Caco-2 (cell line): ENCODE results near the gene S1PR3. TPM values are rescaled to one million over a fixed set of nuclear protein-coding genes. Genes with fewer than 3 reads are reported as not detected.

Source experiments
- BruUV-seq: library from RNA; stranded (reverse); fragments of 400-500 nt; replicated peaks from 2 replicates; lab custom pipeline; 2021; lab: Mats Ljungman, UMichigan
- CTCF ChIA-PET: fragments of 300-600 bp; sonication (Branson Sonifier 250); formaldehyde crosslinking; loops from one replicate; lab custom pipeline; 2022; ENCODE audit warnings: antibody characterized with exemption; lab: Charles Lee
- POLR2A ChIA-PET: fragments of 300-600 bp; sonication (Branson Sonifier 250); formaldehyde crosslinking; loops from one replicate; lab custom pipeline; 2022; ENCODE audit warnings: antibody characterized with exemption; lab: Charles Lee
- DNase-seq, 2 experiments: peaks; one replicate each; pipeline versions ENCODE4 v3.0.0 to v3.0.0-alpha.2; 2020 to 2022
- H3K27me3 ChIP-seq: replicated peaks from 2 replicates; pipeline ENCODE4 v1.6.0; 2011; ENCODE audit warnings: low read length; ENCODE audit not compliant: control insufficient read depth, insufficient read depth
- H3K36me3 ChIP-seq: 2 replicates; pipeline ENCODE4 v1.5.1; 2011; ENCODE audit warnings: low read length; ENCODE audit not compliant: control insufficient read depth, insufficient read depth
- H3K4me1 ChIP-seq: fragments of 250-450 bp; sonication (Bioruptor Pico); 2 replicates; pipeline ENCODE4 v1.5.1; 2020; ENCODE audit warnings: mild to moderate bottlenecking
- H3K4me3 ChIP-seq: 2 replicates; pipeline ENCODE4 v1.5.1; 2011; ENCODE audit warnings: low read depth, mild to moderate bottlenecking, control low read depth, low read length
- H3K9me3 ChIP-seq: fragments of 250-450 bp; sonication (Bioruptor Pico); 2 replicates; pipeline ENCODE4 v1.5.1; 2020; ENCODE audit warnings: mild to moderate bottlenecking, moderate library complexity
- H3K27ac Mint-ChIP-seq: one replicate; pipeline ENCODE4 v1.8.0; 2022; ENCODE audit warnings: mixed read lengths; ENCODE audit not compliant: unreplicated experiment
- H3K27me3 Mint-ChIP-seq: one replicate; pipeline ENCODE4 v1.8.0; 2022; ENCODE audit warnings: mixed read lengths; ENCODE audit not compliant: insufficient read depth, unreplicated experiment
- H3K36me3 Mint-ChIP-seq: one replicate; pipeline ENCODE4 v1.8.0; 2022; ENCODE audit warnings: mild to moderate bottlenecking, mixed read lengths; ENCODE audit not compliant: insufficient read depth, unreplicated experiment
- H3K4me1 Mint-ChIP-seq: one replicate; pipeline ENCODE4 v1.8.0; 2022; ENCODE audit warnings: low read depth, mixed read lengths; ENCODE audit not compliant: unreplicated experiment
- H3K4me3 Mint-ChIP-seq: one replicate; pipeline ENCODE4 v1.8.0; 2022; ENCODE audit warnings: mild to moderate bottlenecking, moderate library complexity, mixed read lengths; ENCODE audit not compliant: unreplicated experiment
- H3K9me3 Mint-ChIP-seq: one replicate; pipeline ENCODE4 v1.8.0; 2022; ENCODE audit warnings: mixed read lengths; ENCODE audit not compliant: unreplicated experiment
- intact Hi-C: fragments of 100-400 bp; cut with micrococcal nuclease; formaldehyde crosslinking; loops from one replicate; pipeline ENCODE4 v1.10.0; 2022; ENCODE audit not compliant: unreplicated experiment
- total RNA-seq: library from RNA; stranded (reverse); gene quantifications from 2 replicates; pipeline ENCODE4 v1.2.3, GENCODE V29; 2022
- TF ChIP-seq, protein P1 (sequence below), 2 experiments: fragments of 200-600 bp in 1 of 2; IDR thresholded peaks; 1 replicate in 1 of 2; 2 replicates in 1 of 2; pipeline versions ENCODE4 v1.5.1 to v1.8.0; 2011 to 2022; ENCODE audit warnings: antibody characterized with exemption in 1 of 2, control low read depth in 1 of 2, inconsistent platforms in 1 of 2, low read depth in 1 of 2, low read length in 1 of 2, mild to moderate bottlenecking in 1 of 2, moderate library complexity in 1 of 2; ENCODE audit not compliant: insufficient read depth in 1 of 2, severe bottlenecking in 1 of 2, unreplicated experiment in 1 of 2

The S1PR3 gene
- total RNA-seq, 1 experiment from 2014 or later = 1.00 TPM

DNA sequence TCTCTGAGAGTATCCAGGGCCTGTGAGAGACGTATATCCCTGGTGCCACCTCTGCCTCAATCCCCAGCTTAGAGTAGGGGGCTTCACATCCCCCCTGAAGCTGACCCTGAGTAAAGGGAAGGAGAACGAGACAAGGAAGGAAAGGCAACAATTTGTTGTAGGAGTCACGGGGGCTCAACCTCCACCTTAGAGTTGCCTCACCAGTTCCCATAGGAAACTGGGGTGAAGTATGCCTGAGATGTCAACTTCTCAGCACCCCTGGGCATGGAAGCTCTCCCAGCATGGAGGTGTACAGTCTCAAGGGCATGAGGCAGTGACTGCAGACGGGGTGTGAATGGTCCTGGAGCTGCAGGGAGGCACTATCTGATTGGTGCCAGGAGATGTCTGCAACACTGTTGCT, 53.6 kb downstream of the S1PR3 start:
- Histone ChIP-seq H3K36me3 (no peaks in the 10 kb centered on the region), H3K4me3 (no peak overlapping the region), H3K27me3 (no peaks in the 10 kb centered on the region), H3K4me1 (no peaks in the 10 kb centered on the region), H3K9me3 (no peaks in the 10 kb centered on the region)
- no peaks in the 10 kb centered on the region for H3K4me1 Mint-ChIP-seq
- no TSS peak for BruUV-seq
- no peak for DNase-seq
- ChIA-PET POLR2A (no interaction called here), CTCF (no interaction called here)
- intact Hi-C loops = no loop called here
- H3K27me3 Mint-ChIP-seq = no peaks in the 10 kb centered on the region
- TF ChIP-seq, protein P1, sequence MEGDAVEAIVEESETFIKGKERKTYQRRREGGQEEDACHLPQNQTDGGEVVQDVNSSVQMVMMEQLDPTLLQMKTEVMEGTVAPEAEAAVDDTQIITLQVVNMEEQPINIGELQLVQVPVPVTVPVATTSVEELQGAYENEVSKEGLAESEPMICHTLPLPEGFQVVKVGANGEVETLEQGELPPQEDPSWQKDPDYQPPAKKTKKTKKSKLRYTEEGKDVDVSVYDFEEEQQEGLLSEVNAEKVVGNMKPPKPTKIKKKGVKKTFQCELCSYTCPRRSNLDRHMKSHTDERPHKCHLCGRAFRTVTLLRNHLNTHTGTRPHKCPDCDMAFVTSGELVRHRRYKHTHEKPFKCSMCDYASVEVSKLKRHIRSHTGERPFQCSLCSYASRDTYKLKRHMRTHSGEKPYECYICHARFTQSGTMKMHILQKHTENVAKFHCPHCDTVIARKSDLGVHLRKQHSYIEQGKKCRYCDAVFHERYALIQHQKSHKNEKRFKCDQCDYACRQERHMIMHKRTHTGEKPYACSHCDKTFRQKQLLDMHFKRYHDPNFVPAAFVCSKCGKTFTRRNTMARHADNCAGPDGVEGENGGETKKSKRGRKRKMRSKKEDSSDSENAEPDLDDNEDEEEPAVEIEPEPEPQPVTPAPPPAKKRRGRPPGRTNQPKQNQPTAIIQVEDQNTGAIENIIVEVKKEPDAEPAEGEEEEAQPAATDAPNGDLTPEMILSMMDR (IDR thresholded peaks at IDR 0.05; ENCODE audit: insufficient read depth in 1 of 2, low read depth in 1 of 2, low read length in 1 of 2, severe bottlenecking in 1 of 2, unreplicated experiment in 1 of 2) = no peak
- H3K4me3 Mint-ChIP-seq = no peak overlapping the region
- H3K9me3 Mint-ChIP-seq = no peaks in the 10 kb centered on the region
- no peaks in the 10 kb centered on the region for H3K36me3 Mint-ChIP-seq
- no peak overlapping the region for H3K27ac Mint-ChIP-seq

DNA sequence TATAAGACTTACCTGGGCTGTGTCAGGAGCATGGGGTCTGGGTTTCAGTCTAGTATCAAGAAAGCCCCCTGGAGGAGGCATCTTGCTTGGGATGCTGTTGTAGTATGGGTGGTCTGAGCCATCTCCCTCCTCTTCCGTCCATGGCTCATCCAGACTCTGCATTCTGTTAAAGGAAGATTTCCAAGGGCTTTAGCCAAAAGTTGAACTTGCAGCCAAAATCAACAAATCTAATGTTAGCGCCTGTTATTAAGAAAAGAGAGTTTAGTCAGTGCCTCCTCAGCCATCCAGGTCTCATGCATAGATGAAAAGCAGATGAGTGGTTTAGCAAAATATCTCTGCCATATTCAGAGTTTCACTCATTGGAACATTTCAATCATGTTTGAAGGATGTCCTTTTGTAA, 55.6 kb downstream of the S1PR3 start:
- BruUV-seq = no TSS peak
- H3K4me1 ChIP-seq = no peaks in the 10 kb centered on the region
- H3K9me3 ChIP-seq = no peaks in the 10 kb centered on the region
- Mint-ChIP-seq H3K4me3 (no peak overlapping the region), H3K4me1 (no peaks in the 10 kb centered on the region), H3K27ac (no peak overlapping the region), H3K36me3 (no peaks in the 10 kb centered on the region), H3K27me3 (no peaks in the 10 kb centered on the region), H3K9me3 (no peaks in the 10 kb centered on the region)
- no peaks in the 10 kb centered on the region for H3K36me3 ChIP-seq
- no peaks in the 10 kb centered on the region for H3K27me3 ChIP-seq
- ChIA-PET CTCF (no interaction called here), POLR2A (no interaction called here)
- intact Hi-C loops = no loop called here
- no peak for DNase-seq
- H3K4me3 ChIP-seq = no peak overlapping the region
- TF ChIP-seq, protein P1 (IDR thresholded peaks at IDR 0.05; ENCODE audit: insufficient read depth in 1 of 2, low read depth in 1 of 2, low read length in 1 of 2, severe bottlenecking in 1 of 2, unreplicated experiment in 1 of 2) = no peak

DNA sequence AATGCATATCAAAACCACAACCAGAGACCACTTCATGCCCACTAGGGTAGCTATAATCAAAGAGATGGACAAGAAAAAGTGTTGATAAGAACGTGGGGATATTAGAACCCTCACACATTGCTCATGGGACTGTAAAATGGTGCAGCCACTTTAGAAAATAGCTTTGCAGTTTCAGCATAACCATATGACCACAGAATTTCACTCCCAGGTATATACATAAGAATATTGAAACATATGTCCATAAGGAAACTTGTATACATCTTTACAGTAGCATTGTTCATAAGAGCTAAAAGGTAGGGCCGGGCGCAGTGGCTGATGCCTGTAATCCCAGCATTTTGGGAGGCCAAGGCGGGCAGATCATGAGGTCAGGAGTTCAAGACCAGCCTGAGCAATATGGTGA, 56.4 kb downstream of the S1PR3 start:
- no peak overlapping the region for H3K4me3 Mint-ChIP-seq
- BruUV-seq = no TSS peak
- Histone ChIP-seq H3K36me3 (no peaks in the 10 kb centered on the region), H3K27me3 (no peaks in the 10 kb centered on the region), H3K4me3 (no peak overlapping the region), H3K9me3 (no peaks in the 10 kb centered on the region), H3K4me1 (no peaks in the 10 kb centered on the region)
- no peaks in the 10 kb centered on the region for H3K4me1 Mint-ChIP-seq
- intact Hi-C loops = no loop called here
- H3K27ac Mint-ChIP-seq = no peak overlapping the region
- no peaks in the 10 kb centered on the region for H3K27me3 Mint-ChIP-seq
- no peak for DNase-seq
- TF ChIP-seq, protein P1 (IDR thresholded peaks at IDR 0.05; ENCODE audit: insufficient read depth in 1 of 2, low read depth in 1 of 2, low read length in 1 of 2, severe bottlenecking in 1 of 2, unreplicated experiment in 1 of 2) = no peak
- POLR2A ChIA-PET = no interaction called here
- H3K9me3 Mint-ChIP-seq = no peaks in the 10 kb centered on the region
- CTCF ChIA-PET = no interaction called here
- no peaks in the 10 kb centered on the region for H3K36me3 Mint-ChIP-seq
